DMS79 treated with DMSO at 0.1 percent for 48 hours (cell line): ENCODE results near the gene AGRN.
"Not testable (repeated sequence)": the region's sequence is repeated elsewhere in the genome, so short reads cannot be mapped to it uniquely, and the experiment has no call there.

Experiments used
- DNase-seq: peaks from one replicate; lab custom pipeline; 2025; lab: John Stamatoyannopoulos, UW

Gene AGRN

GRCh38 chr1:1092894-1093609, 73.1 kb downstream of the AGRN start:
- no peak for DNase-seq

- DNase-seq, result no peak
Observed at GRCh38 chr1:1093610-1093943, 73.7 kb downstream of the AGRN start.

- DNase-seq, result no peak
Observed at GRCh38 chr1:1094981-1095380, 75.1 kb downstream of the AGRN start.

- DNase-seq, result not testable (repeated sequence)
Observed at GRCh38 chr1:1096136-1096535, 76.2 kb downstream of the AGRN start.

GRCh38 chr1:1098681-1099421, 78.9 kb downstream of the AGRN start:
- DNase-seq, result no peak

- no peak for DNase-seq
Observed at GRCh38 chr1:1099506-1100183, 79.7 kb downstream of the AGRN start.

- no peak for DNase-seq
Observed at GRCh38 chr1:1100296-1100695, 80.4 kb downstream of the AGRN start.

GRCh38 chr1:1101503-1101902, 81.6 kb downstream of the AGRN start:
- no peak for DNase-seq

GRCh38 chr1:1104152-1104551, 84.2 kb downstream of the AGRN start:
- not testable (repeated sequence) for DNase-seq
